HG02798 (cell line): ENCODE results near the gene FLNC.

Source experiments
- ATAC-seq: cut with Tn5 transposase; IDR thresholded peaks from one replicate; pipeline ENCODE4 v1.9.1; 2021; ENCODE audit warnings: mild to moderate bottlenecking; ENCODE audit not compliant: unreplicated experiment, poor library complexity

The FLNC gene, protein sequence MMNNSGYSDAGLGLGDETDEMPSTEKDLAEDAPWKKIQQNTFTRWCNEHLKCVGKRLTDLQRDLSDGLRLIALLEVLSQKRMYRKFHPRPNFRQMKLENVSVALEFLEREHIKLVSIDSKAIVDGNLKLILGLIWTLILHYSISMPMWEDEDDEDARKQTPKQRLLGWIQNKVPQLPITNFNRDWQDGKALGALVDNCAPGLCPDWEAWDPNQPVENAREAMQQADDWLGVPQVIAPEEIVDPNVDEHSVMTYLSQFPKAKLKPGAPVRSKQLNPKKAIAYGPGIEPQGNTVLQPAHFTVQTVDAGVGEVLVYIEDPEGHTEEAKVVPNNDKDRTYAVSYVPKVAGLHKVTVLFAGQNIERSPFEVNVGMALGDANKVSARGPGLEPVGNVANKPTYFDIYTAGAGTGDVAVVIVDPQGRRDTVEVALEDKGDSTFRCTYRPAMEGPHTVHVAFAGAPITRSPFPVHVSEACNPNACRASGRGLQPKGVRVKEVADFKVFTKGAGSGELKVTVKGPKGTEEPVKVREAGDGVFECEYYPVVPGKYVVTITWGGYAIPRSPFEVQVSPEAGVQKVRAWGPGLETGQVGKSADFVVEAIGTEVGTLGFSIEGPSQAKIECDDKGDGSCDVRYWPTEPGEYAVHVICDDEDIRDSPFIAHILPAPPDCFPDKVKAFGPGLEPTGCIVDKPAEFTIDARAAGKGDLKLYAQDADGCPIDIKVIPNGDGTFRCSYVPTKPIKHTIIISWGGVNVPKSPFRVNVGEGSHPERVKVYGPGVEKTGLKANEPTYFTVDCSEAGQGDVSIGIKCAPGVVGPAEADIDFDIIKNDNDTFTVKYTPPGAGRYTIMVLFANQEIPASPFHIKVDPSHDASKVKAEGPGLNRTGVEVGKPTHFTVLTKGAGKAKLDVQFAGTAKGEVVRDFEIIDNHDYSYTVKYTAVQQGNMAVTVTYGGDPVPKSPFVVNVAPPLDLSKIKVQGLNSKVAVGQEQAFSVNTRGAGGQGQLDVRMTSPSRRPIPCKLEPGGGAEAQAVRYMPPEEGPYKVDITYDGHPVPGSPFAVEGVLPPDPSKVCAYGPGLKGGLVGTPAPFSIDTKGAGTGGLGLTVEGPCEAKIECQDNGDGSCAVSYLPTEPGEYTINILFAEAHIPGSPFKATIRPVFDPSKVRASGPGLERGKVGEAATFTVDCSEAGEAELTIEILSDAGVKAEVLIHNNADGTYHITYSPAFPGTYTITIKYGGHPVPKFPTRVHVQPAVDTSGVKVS (N-terminal part only)

DNA sequence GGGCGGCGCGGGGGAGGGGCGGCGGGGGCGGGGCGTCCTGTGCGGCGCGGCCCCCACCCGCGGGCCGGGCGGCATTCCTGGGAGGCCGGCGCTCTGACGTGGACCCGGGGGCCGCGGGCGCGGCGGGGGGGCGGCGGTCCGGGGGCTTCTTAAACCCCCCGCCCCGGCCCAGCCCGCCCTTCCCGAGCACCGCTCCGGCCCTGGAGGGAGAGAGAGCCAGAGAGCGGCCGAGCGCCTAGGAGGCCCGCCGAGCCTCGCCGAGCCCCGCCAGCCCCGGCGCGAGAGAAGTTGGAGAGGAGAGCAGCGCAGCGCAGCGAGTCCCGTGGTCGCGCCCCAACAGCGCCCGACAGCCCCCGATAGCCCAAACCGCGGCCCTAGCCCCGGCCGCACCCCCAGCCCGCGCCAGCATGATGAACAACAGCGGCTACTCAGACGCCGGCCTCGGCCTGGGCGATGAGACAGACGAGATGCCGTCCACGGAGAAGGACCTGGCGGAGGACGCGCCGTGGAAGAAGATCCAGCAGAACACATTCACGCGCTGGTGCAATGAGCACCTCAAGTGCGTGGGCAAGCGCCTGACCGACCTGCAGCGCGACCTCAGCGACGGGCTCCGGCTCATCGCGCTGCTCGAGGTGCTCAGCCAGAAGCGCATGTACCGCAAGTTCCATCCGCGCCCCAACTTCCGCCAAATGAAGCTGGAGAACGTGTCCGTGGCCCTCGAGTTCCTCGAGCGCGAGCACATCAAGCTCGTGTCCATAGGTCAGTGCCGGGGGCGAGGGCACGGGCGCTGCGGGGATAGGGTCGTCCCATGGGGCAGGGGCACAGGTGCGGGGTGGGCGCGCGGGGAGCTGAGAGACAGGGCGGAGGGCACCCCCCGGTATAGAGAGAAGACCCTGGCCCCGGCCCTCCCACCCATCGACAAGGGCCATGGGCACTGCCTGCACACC lies at the start of gene FLNC:
Gene FLNC, plus strand, starts transcription at position 176 of the 947 bp plus-strand sequence. Its CDS starts 232 bp downstream, at position 408.
- no peak for ATAC-seq

- ATAC-seq = no peak
These were observed 49.1 kb upstream of the FLNC start for GRCh38 chr7:128781126-128781525.

DNA sequence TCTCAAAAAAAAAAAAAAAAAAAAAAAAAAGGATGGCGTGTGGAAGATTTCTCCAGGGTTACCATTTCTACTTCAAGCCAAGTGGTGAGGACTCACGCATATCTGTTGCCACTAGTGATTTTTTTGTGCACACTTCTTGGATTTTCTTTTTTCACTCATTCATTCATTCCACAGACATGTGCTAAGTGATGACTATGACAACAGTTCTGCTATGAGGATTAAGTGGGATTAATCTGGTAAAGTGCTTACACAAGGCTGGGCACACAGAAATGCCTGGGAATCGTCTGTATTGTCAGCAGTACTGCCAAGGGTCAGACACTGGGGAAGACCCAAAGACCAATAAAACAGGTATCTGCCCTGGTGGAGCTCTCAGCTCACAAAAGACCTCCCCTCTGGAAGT lies 48.4 kb upstream of the FLNC start:
- no peak for ATAC-seq

- ATAC-seq = peak; percentile 48
These were observed 46.9 kb upstream of the FLNC start for GRCh38 chr7:128783143-128783861.

DNA sequence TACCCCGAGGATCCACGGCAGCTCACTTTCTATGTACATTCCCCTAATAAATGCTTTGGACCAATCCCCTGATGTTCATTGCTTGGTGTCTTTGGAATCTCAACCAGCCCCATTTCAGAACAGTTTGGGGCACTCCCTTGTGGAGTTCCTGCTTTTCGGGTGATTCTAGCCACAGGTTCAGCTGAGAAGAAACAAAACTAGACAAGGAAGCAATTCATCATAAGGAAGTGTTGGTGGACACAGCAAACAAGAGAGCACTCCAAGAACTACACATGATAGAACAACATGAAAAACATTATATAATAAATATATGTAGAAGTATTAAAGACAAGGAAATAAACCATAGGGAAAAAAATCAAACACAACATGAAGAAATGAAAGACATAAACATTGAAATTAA lies 44.5 kb upstream of the FLNC start:
- no peak for ATAC-seq

- ATAC-seq = no peak
These were observed 41.5 kb upstream of the FLNC start for GRCh38 chr7:128788446-128789412.

DNA sequence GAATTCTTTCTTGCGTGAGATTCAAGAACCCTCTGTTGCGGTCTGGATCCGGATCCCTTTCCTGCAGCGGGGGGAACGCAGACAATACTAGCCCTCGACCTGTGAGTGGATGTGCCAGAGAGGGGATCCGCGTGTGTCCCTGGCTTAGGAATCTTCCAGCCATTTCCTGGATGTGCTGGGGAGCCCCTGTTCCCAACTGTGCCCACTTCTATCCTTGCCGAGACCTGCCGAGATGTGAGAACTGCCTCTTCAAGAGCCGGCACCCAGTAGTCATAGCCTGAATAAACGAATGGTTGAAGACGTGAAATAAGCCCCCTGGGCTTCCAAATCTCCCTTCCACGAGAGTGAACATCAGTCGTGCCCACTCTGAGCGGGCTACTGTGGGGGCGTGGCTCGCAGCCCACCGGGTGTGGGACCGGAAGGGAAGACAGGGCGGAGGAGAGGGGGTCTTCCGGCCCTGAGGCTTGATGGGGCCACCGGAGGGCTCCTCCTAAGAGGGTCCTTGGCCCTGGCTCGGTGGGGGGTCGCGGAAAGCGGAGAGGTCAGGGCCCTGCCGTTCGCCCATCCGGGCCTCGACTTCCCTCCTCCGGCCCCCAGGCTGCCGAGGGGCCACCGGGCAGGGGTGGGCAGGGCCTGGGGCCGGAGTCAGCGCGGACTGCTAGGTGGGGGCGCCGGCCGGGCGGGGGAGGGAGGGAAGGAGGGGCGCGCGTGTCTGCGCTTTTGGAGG lies 39.7 kb upstream of the FLNC start:
- peak; percentile 23 for ATAC-seq

- ATAC-seq = peak; percentile 84
These were observed 38.9 kb upstream of the FLNC start, which contains the start of gene CCDC136 for GRCh38 chr7:128791121-128791971. TSS of gene CCDC136 (plus strand) at chr7:128791968. CDS start at chr7:128792412, 444 bp downstream.

GRCh38 chr7:128791972-128792327 lies 38.3 kb upstream of the FLNC start:
- no peak for ATAC-seq

GRCh38 chr7:128792471-128793180 lies 37.6 kb upstream of the FLNC start:
- ATAC-seq = no peak

DNA sequence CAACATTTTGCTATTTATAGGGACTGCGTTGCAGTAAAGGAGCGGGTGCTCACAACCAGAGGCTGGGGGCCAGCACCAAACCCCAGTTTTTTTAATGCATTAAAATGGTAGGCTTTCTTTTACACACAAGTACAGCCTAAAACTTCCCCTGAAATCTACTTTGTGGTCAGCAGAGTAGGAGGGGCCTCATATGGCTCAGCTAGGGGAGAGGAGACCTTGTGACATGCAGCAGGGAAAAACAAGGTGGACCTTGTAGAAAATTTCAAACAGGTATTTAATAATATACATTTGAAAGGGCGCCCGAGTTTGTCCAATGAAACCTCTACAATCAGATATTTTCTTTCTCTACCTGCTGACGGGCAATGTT lies 37.0 kb upstream of the FLNC start:
- no peak for ATAC-seq

DNA sequence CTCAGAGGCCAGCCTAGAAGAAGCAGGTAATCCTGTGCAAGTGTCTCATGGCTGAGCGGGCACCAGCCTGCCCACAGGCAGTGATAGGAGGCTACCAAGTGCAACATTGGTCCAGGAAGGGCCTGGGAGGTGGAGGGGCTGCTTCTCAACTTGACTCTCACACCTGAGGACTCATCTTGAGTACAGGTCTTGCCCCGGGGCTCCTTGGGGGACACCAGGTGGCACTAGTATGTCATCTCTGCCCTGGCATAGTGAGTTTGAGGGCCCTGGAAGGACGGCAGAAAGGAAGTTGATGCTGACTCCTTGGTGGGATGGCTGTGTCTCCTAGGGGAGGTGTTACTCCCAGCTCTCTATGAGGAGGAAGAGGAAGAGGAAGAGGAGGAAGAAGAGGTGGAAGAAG lies 36.2 kb upstream of the FLNC start:
- no peak for ATAC-seq

- ATAC-seq = no peak
These were observed 35.8 kb upstream of the FLNC start for GRCh38 chr7:128794436-128794835.

DNA sequence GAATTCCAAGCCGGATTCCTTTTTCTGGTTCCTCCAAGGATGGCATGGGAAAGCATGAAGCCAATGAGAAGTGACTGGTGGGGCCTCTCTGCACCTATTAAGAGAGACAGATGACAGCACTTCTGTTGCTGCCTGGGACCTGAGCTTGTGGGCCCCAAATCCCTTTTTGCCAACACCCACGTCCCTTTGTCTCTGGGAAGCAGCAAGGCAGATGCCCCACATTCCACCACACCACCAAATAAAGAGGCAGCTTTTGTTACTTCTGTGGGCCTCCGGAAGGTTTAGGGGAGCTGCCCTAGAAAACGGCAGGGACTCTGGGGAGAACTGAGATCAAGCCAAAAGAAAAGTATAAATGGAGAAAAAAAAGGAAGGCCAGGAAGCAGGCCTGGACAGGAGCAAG lies 35.1 kb upstream of the FLNC start:
- no peak for ATAC-seq

GRCh38 chr7:128796327-128796726 lies 33.9 kb upstream of the FLNC start:
- no peak for ATAC-seq

DNA sequence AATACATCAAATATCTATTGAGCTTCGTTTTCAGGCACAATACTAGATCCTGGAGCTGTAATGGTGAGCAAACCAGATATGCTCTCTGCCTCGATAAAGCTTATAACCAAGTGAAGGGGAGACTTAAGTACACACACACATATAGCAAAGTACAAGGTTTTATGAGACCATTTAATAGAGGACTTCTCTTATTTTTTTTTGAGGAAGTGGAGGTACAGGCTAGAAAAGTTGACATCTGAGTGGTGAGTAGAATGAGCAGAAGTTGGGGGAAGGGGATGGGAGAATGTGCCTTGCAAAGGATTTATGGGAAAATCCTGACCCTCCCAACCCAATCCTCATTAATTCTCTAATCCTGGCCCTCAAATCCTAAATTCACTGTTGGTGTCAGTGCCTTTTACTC lies 30.8 kb upstream of the FLNC start:
- ATAC-seq = no peak
